Neural cell (in vitro differentiated cells): ENCODE data around the gene RHOT1. TPM values are rescaled to one million over a fixed set of nuclear protein-coding genes. Genes with fewer than 3 reads are reported as not detected.

Experiments used
- H2AFZ ChIP-seq: fragments of 200-600, 300-800 bp; sonication (generic), shearing (Covaris generic); 2 replicates; pipeline ENCODE4 v1.6.0; 2014; ENCODE audit warnings: low read depth, mild to moderate bottlenecking, antibody characterized with exemption, low read length, moderate library complexity
- H3F3A ChIP-seq: fragments of 200-600 bp; shearing (Covaris generic); 2 replicates; pipeline ENCODE4 v1.6.1; 2016; ENCODE audit warnings: mild to moderate bottlenecking, moderate library complexity, mixed read lengths, antibody characterized with exemption, low read length; ENCODE audit not compliant: insufficient read depth, poor library complexity, severe bottlenecking
- H3K27ac ChIP-seq: fragments of 200-600, 300-800 bp; sonication (generic), shearing (Covaris generic); 2 replicates; pipeline ENCODE4 v1.5.1; 2014; ENCODE audit warnings: mild to moderate bottlenecking, low read length, moderate library complexity
- H3K27me3 ChIP-seq: fragments of 300-800, 200-600 bp; sonication (generic), shearing (Covaris generic); 2 replicates; pipeline ENCODE4 v1.6.0; 2014; ENCODE audit warnings: mild to moderate bottlenecking, low read depth, low read length, moderate library complexity; ENCODE audit not compliant: insufficient read depth
- H3K36me3 ChIP-seq: fragments of 300-800, 200-600 bp; sonication (generic), shearing (Covaris generic); 2 replicates; pipeline ENCODE4 v1.5.1; 2014; ENCODE audit warnings: mild to moderate bottlenecking, antibody characterized with exemption, low read length, moderate library complexity; ENCODE audit not compliant: insufficient read depth
- H3K4me2 ChIP-seq: fragments of 300-800, 200-600 bp; sonication (generic), shearing (Covaris generic); 2 replicates; pipeline ENCODE4 v1.6.0; 2014; ENCODE audit warnings: mild to moderate bottlenecking, low read length
- H3K4me3 ChIP-seq: fragments of 300-800, 200-600 bp; sonication (generic), shearing (Covaris generic); 2 replicates; pipeline ENCODE4 v1.5.1; 2014; ENCODE audit warnings: mild to moderate bottlenecking, low read length, moderate library complexity
- H3K79me2 ChIP-seq: fragments of 200-600 bp; shearing (Covaris generic); replicated peaks from 2 replicates; pipeline ENCODE4 v1.6.0; 2014; ENCODE audit warnings: mild to moderate bottlenecking, low read length, moderate library complexity; ENCODE audit not compliant: insufficient read depth
- H3K9ac ChIP-seq: fragments of 300-800, 200-600 bp; sonication (generic), shearing (Covaris generic); 2 replicates; pipeline ENCODE4 v1.6.1; 2016; ENCODE audit warnings: mild to moderate bottlenecking, low read length, mixed read lengths
- H3K9me2 ChIP-seq: fragments of 200-600 bp; shearing (Covaris generic); 2 replicates; pipeline ENCODE4 v1.6.1; 2016; ENCODE audit warnings: mild to moderate bottlenecking, low read length, mixed read lengths; ENCODE audit not compliant: insufficient read depth
- H3K9me3 ChIP-seq: fragments of 200-600, 300-800 bp; sonication (generic), shearing (Covaris generic); 2 replicates; pipeline ENCODE4 v1.6.1; 2016; ENCODE audit warnings: mild to moderate bottlenecking, mixed run types, low read length, moderate library complexity, mixed read lengths
- H4K20me1 ChIP-seq: fragments of 200-600 bp; shearing (Covaris generic); 2 replicates; pipeline ENCODE4 v1.6.1; 2016; ENCODE audit warnings: mild to moderate bottlenecking, mixed run types; ENCODE audit not compliant: insufficient read depth
- CTCF ChIP-seq: fragments of 450-650 bp; IDR thresholded peaks from 2 replicates; pipeline ENCODE4 v1.5.1; 2014; ENCODE audit warnings: antibody characterized with exemption, mild to moderate bottlenecking, moderate library complexity; ENCODE audit not compliant: poor library complexity, severe bottlenecking
- EP300 ChIP-seq: fragments of 450-650 bp; conservative IDR thresholded peaks from 2 replicates; pipeline ENCODE4 v1.6.1; 2014; ENCODE audit warnings: antibody characterized with exemption, mild to moderate bottlenecking, moderate library complexity; ENCODE audit not compliant: poor library complexity, severe bottlenecking
- EZH2 ChIP-seq: fragments of 200-600, 300-800 bp; shearing (Covaris generic), sonication (generic); IDR thresholded peaks from 2 replicates; pipeline ENCODE4 v1.6.1; 2014; ENCODE audit warnings: antibody characterized with exemption, low read length, borderline replicate concordance, mild to moderate bottlenecking; ENCODE audit not compliant: insufficient read depth, poor library complexity, severe bottlenecking
- MXI1 ChIP-seq: fragments of 450-650 bp; conservative IDR thresholded peaks from 2 replicates; pipeline ENCODE4 v1.6.1; 2014; ENCODE audit warnings: antibody characterized with exemption, mild to moderate bottlenecking; ENCODE audit not compliant: poor library complexity, severe bottlenecking
- POLR2AphosphoS5 ChIP-seq: IDR thresholded peaks from 2 replicates; pipeline ENCODE4 v1.6.1; 2012
- RAD21 ChIP-seq: fragments of 450-650 bp; conservative IDR thresholded peaks from 2 replicates; pipeline ENCODE4 v1.6.1; 2014; ENCODE audit warnings: antibody characterized with exemption, mild to moderate bottlenecking, moderate library complexity
- REST ChIP-seq: IDR thresholded peaks from 2 replicates; pipeline ENCODE4 v1.6.1; 2012; ENCODE audit warnings: borderline replicate concordance
- SMC3 ChIP-seq: fragments of 450-650 bp; conservative IDR thresholded peaks from 2 replicates; pipeline ENCODE4 v1.6.1; 2014; ENCODE audit warnings: antibody characterized with exemption, mild to moderate bottlenecking, moderate library complexity; ENCODE audit not compliant: poor library complexity
- TAF1 ChIP-seq: IDR thresholded peaks from 2 replicates; pipeline ENCODE4 v1.6.1; 2012; ENCODE audit warnings: low read depth
- polyA plus RNA-seq: library from polyadenylated mRNA; depleted of rRNA; stranded (reverse); fragments of >200 nt; gene quantifications from 2 replicates; pipeline ENCODE4 v1.2.3, GENCODE V29; 2014

RHOT1 gene
- polyA plus RNA-seq, 1 donor from 2014 or later: 99.1 TPM

- no peak overlapping the region for H2AFZ ChIP-seq
- TF ChIP-seq TAF1 (no peak), MXI1 (no peak), SMC3 (no peak), RAD21 (no peak), EZH2 (no peak), REST (no peak), POLR2AphosphoS5 (no peak), EP300 (no peak), CTCF (no peak)
- no peaks in the 10 kb centered on the region for H3K9me2 ChIP-seq
- no peaks in the 10 kb centered on the region for H3K36me3 ChIP-seq
- no peaks in the 10 kb centered on the region for H3K79me2 ChIP-seq
- H3K4me3 ChIP-seq: no peak overlapping the region
- H3K9me3 ChIP-seq: no peaks in the 10 kb centered on the region
- no peak overlapping the region for H3K27ac ChIP-seq
- no peaks in the 10 kb centered on the region for H3F3A ChIP-seq
- H3K4me2 ChIP-seq: no peak overlapping the region
- H3K27me3 ChIP-seq: no peaks in the 10 kb centered on the region
- no peaks in the 10 kb centered on the region for H4K20me1 ChIP-seq
- H3K9ac ChIP-seq: no peak overlapping the region
Observed at GRCh38 chr17:32110596-32110995, 31.7 kb upstream of the RHOT1 start.

- H3K9ac ChIP-seq: no peak overlapping the region
- H4K20me1 ChIP-seq: no peaks in the 10 kb centered on the region
- H3K27me3 ChIP-seq: no peaks in the 10 kb centered on the region
- no peak overlapping the region for H3K4me3 ChIP-seq
- no peak overlapping the region for H3K27ac ChIP-seq
- no peak for TF ChIP-seq POLR2AphosphoS5
- no peak for TF ChIP-seq RAD21
- TF ChIP-seq EZH2: no peak
- no peak for TF ChIP-seq SMC3
- no peak for TF ChIP-seq REST
- no peak for TF ChIP-seq EP300
- no peak for TF ChIP-seq MXI1
- TF ChIP-seq CTCF: no peak
- TF ChIP-seq TAF1: no peak
- no peaks in the 10 kb centered on the region for H3F3A ChIP-seq
- H2AFZ ChIP-seq: no peak overlapping the region
- H3K4me2 ChIP-seq: no peak overlapping the region
- no peaks in the 10 kb centered on the region for H3K9me2 ChIP-seq
- H3K79me2 ChIP-seq: no peaks in the 10 kb centered on the region
- H3K36me3 ChIP-seq: no peaks in the 10 kb centered on the region
- no peaks in the 10 kb centered on the region for H3K9me3 ChIP-seq
Observed at GRCh38 chr17:32111141-32111771, 31.0 kb upstream of the RHOT1 start.
